ENCODE results near the gene PPM1H.

DNA sequence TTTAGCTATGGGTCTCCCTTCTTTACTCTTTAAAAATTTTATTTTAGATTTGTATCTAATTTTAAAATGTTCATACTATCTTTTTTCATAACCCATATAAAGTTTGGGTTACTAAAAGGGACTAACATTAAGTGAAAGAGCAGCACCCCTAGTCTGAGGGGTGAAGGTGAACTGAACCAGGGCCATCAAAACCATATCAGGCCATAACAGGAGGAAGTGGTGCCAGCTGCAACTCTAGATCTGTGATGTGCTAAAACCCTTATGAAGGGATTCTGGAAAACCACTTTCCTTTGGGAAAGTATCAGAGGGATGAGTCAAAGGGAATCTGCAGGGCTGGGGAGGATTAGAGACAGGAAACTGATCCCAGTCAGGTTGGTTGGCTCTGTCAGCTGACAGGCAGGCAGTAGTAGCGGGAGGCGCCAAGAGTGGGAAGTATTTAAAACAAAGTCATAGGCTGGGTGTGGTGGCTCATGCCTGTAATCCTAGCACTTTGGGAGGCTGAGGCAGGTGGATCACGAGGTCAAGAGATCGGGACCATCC, 162.5 kb downstream of the PPM1H start:
- TF ChIP-seq, protein P1, sequence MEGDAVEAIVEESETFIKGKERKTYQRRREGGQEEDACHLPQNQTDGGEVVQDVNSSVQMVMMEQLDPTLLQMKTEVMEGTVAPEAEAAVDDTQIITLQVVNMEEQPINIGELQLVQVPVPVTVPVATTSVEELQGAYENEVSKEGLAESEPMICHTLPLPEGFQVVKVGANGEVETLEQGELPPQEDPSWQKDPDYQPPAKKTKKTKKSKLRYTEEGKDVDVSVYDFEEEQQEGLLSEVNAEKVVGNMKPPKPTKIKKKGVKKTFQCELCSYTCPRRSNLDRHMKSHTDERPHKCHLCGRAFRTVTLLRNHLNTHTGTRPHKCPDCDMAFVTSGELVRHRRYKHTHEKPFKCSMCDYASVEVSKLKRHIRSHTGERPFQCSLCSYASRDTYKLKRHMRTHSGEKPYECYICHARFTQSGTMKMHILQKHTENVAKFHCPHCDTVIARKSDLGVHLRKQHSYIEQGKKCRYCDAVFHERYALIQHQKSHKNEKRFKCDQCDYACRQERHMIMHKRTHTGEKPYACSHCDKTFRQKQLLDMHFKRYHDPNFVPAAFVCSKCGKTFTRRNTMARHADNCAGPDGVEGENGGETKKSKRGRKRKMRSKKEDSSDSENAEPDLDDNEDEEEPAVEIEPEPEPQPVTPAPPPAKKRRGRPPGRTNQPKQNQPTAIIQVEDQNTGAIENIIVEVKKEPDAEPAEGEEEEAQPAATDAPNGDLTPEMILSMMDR (IDR thresholded peaks at IDR 0.05): no peak
- no peak for TF ChIP-seq POLR2AphosphoS5 (IDR thresholded peaks at IDR 0.05; ENCODE audit: insufficient read depth in 1 of 2, low read depth in 1 of 2)
- no peak for TF ChIP-seq POLR2A (IDR thresholded peaks at IDR 0.05)

Data from vagina (tissue), 2 donors.